ENCODE data around the gene SPOCK3. TPM values are rescaled to one million over a fixed set of nuclear protein-coding genes. Genes with fewer than 3 reads are reported as not detected.

The SPOCK3 gene
- total RNA-seq, 3 donors from 2014 or later, result not detected

GRCh38 chr4:167119392-167119791, 114.9 kb downstream of the SPOCK3 start:
- H3K4me3 Mint-ChIP-seq, result no peak overlapping the region
- ATAC-seq, result no peak
- H3K9me3 Mint-ChIP-seq, result no peaks in the 10 kb centered on the region
- DNase-seq, result no peak
- no peaks in the 10 kb centered on the region for H3K36me3 Mint-ChIP-seq (ENCODE audit: insufficient read depth)
- H3K27me3 Mint-ChIP-seq (ENCODE audit: low read depth), result no peaks in the 10 kb centered on the region
- no peaks in the 10 kb centered on the region for H3K4me1 Mint-ChIP-seq (ENCODE audit: low read depth)

GRCh38 chr4:167117273-167117672, 117.0 kb downstream of the SPOCK3 start:
- DNase-seq, result no peak
- no peak overlapping the region for H3K4me3 Mint-ChIP-seq
- no peaks in the 10 kb centered on the region for H3K36me3 Mint-ChIP-seq (ENCODE audit: insufficient read depth)
- no peaks in the 10 kb centered on the region for H3K27me3 Mint-ChIP-seq (ENCODE audit: low read depth)
- no peak for ATAC-seq
- H3K4me1 Mint-ChIP-seq (ENCODE audit: low read depth), result no peaks in the 10 kb centered on the region
- no peaks in the 10 kb centered on the region for H3K9me3 Mint-ChIP-seq

GRCh38 chr4:167114416-167114971, 119.8 kb downstream of the SPOCK3 start:
- DNase-seq, result no peak
- H3K4me3 Mint-ChIP-seq, result no peak overlapping the region
- no peaks in the 10 kb centered on the region for H3K4me1 Mint-ChIP-seq (ENCODE audit: low read depth)
- ATAC-seq, result no peak
- H3K9me3 Mint-ChIP-seq, result no peaks in the 10 kb centered on the region
- no peaks in the 10 kb centered on the region for H3K27me3 Mint-ChIP-seq (ENCODE audit: low read depth)
- H3K36me3 Mint-ChIP-seq (ENCODE audit: insufficient read depth), result no peaks in the 10 kb centered on the region

- Mint-ChIP-seq H3K4me1 (ENCODE audit: low read depth) (no peaks in the 10 kb centered on the region), H3K4me3 (no peak overlapping the region), H3K36me3 (ENCODE audit: insufficient read depth) (no peaks in the 10 kb centered on the region), H3K27me3 (ENCODE audit: low read depth) (no peaks in the 10 kb centered on the region), H3K9me3 (peaks cover 6% of the 10 kb centered on the region)
- DNase-seq (no peak), ATAC-seq (no peak)
Observed at GRCh38 chr4:167111622-167112021, 122.7 kb downstream of the SPOCK3 start.

GRCh38 chr4:167111092-167111491, 123.2 kb downstream of the SPOCK3 start:
- peaks cover 6% of the 10 kb centered on the region for H3K9me3 Mint-ChIP-seq
- no peaks in the 10 kb centered on the region for H3K4me1 Mint-ChIP-seq (ENCODE audit: low read depth)
- ATAC-seq (no peak), DNase-seq (no peak)
- H3K36me3 Mint-ChIP-seq (ENCODE audit: insufficient read depth), result no peaks in the 10 kb centered on the region
- H3K27me3 Mint-ChIP-seq (ENCODE audit: low read depth), result no peaks in the 10 kb centered on the region
- H3K4me3 Mint-ChIP-seq, result no peak overlapping the region

- no peaks in the 10 kb centered on the region for H3K4me1 Mint-ChIP-seq (ENCODE audit: low read depth)
- H3K27me3 Mint-ChIP-seq (ENCODE audit: low read depth), result no peaks in the 10 kb centered on the region
- H3K36me3 Mint-ChIP-seq (ENCODE audit: insufficient read depth), result no peaks in the 10 kb centered on the region
- no peak overlapping the region for H3K4me3 Mint-ChIP-seq
- no peak for ATAC-seq
- DNase-seq, result no peak
- peaks cover 10% of the 10 kb centered on the region for H3K9me3 Mint-ChIP-seq
Observed at GRCh38 chr4:167109859-167110258, 124.4 kb downstream of the SPOCK3 start.

GRCh38 chr4:167105857-167106256, 128.4 kb downstream of the SPOCK3 start:
- DNase-seq (no peak), ATAC-seq (no peak)
- peaks cover 20% of the 10 kb centered on the region for H3K9me3 Mint-ChIP-seq
- H3K27me3 Mint-ChIP-seq (ENCODE audit: low read depth), result no peaks in the 10 kb centered on the region
- H3K36me3 Mint-ChIP-seq (ENCODE audit: insufficient read depth), result no peaks in the 10 kb centered on the region
- H3K4me3 Mint-ChIP-seq, result no peak overlapping the region
- no peaks in the 10 kb centered on the region for H3K4me1 Mint-ChIP-seq (ENCODE audit: low read depth)

GRCh38 chr4:167102475-167102874, 131.8 kb downstream of the SPOCK3 start:
- no peak overlapping the region for H3K4me3 Mint-ChIP-seq
- peaks cover 14% of the 10 kb centered on the region for H3K9me3 Mint-ChIP-seq
- no peaks in the 10 kb centered on the region for H3K36me3 Mint-ChIP-seq (ENCODE audit: insufficient read depth)
- H3K4me1 Mint-ChIP-seq (ENCODE audit: low read depth), result no peaks in the 10 kb centered on the region
- no peak for ATAC-seq
- H3K27me3 Mint-ChIP-seq (ENCODE audit: low read depth), result no peaks in the 10 kb centered on the region
- no peak for DNase-seq

GRCh38 chr4:167101035-167101434, 133.3 kb downstream of the SPOCK3 start:
- ATAC-seq, result no peak
- H3K4me1 Mint-ChIP-seq (ENCODE audit: low read depth), result no peaks in the 10 kb centered on the region
- H3K27me3 Mint-ChIP-seq (ENCODE audit: low read depth), result no peaks in the 10 kb centered on the region
- DNase-seq, result no peak
- H3K9me3 Mint-ChIP-seq, result peaks cover 14% of the 10 kb centered on the region
- H3K36me3 Mint-ChIP-seq (ENCODE audit: insufficient read depth), result no peaks in the 10 kb centered on the region
- no peak overlapping the region for H3K4me3 Mint-ChIP-seq

GRCh38 chr4:167100120-167100519, 134.2 kb downstream of the SPOCK3 start:
- no peaks in the 10 kb centered on the region for H3K4me1 Mint-ChIP-seq (ENCODE audit: low read depth)
- H3K9me3 Mint-ChIP-seq, result peaks cover 10% of the 10 kb centered on the region
- H3K36me3 Mint-ChIP-seq (ENCODE audit: insufficient read depth), result no peaks in the 10 kb centered on the region
- no peak for ATAC-seq
- no peaks in the 10 kb centered on the region for H3K27me3 Mint-ChIP-seq (ENCODE audit: low read depth)
- DNase-seq, result no peak
- H3K4me3 Mint-ChIP-seq, result no peak overlapping the region

- H3K27me3 Mint-ChIP-seq (ENCODE audit: low read depth), result no peaks in the 10 kb centered on the region
- no peaks in the 10 kb centered on the region for H3K4me1 Mint-ChIP-seq (ENCODE audit: low read depth)
- no peaks in the 10 kb centered on the region for H3K9me3 Mint-ChIP-seq
- ATAC-seq (no peak), DNase-seq (no peak)
- no peaks in the 10 kb centered on the region for H3K36me3 Mint-ChIP-seq (ENCODE audit: insufficient read depth)
- H3K4me3 Mint-ChIP-seq, result no peak overlapping the region
Observed at GRCh38 chr4:167088115-167088514, 146.2 kb downstream of the SPOCK3 start.

GRCh38 chr4:167084321-167084720, 150.0 kb downstream of the SPOCK3 start:
- Mint-ChIP-seq H3K36me3 (ENCODE audit: insufficient read depth) (no peaks in the 10 kb centered on the region), H3K4me3 (no peak overlapping the region), H3K27me3 (ENCODE audit: low read depth) (no peaks in the 10 kb centered on the region), H3K4me1 (ENCODE audit: low read depth) (no peaks in the 10 kb centered on the region), H3K9me3 (peaks cover 4% of the 10 kb centered on the region)
- DNase-seq (no peak), ATAC-seq (no peak)

GRCh38 chr4:167079762-167080161, 154.5 kb downstream of the SPOCK3 start:
- Mint-ChIP-seq H3K9me3 (peaks cover 4% of the 10 kb centered on the region), H3K4me3 (no peak overlapping the region), H3K27me3 (ENCODE audit: low read depth) (no peaks in the 10 kb centered on the region), H3K4me1 (ENCODE audit: low read depth) (no peaks in the 10 kb centered on the region), H3K36me3 (ENCODE audit: insufficient read depth) (no peaks in the 10 kb centered on the region)
- no peak for DNase-seq
- ATAC-seq, result no peak

GRCh38 chr4:167052631-167053091, 181.6 kb downstream of the SPOCK3 start:
- H3K9me3 Mint-ChIP-seq, result peaks cover 4% of the 10 kb centered on the region
- H3K4me1 Mint-ChIP-seq (ENCODE audit: low read depth), result no peaks in the 10 kb centered on the region
- no peak for DNase-seq
- H3K4me3 Mint-ChIP-seq, result no peak overlapping the region
- H3K27me3 Mint-ChIP-seq (ENCODE audit: low read depth), result no peaks in the 10 kb centered on the region
- H3K36me3 Mint-ChIP-seq (ENCODE audit: insufficient read depth), result no peaks in the 10 kb centered on the region
- ATAC-seq, result no peak

- no peaks in the 10 kb centered on the region for H3K4me1 Mint-ChIP-seq (ENCODE audit: low read depth)
- no peaks in the 10 kb centered on the region for H3K27me3 Mint-ChIP-seq (ENCODE audit: low read depth)
- H3K36me3 Mint-ChIP-seq (ENCODE audit: insufficient read depth), result no peaks in the 10 kb centered on the region
- no peaks in the 10 kb centered on the region for H3K9me3 Mint-ChIP-seq
- ATAC-seq (no peak), DNase-seq (no peak)
- H3K4me3 Mint-ChIP-seq, result no peak overlapping the region
Observed at GRCh38 chr4:167049257-167049656, 185.0 kb downstream of the SPOCK3 start.

GRCh38 chr4:167041524-167041923, 192.8 kb downstream of the SPOCK3 start:
- no peak for DNase-seq
- ATAC-seq, result no peak
- Mint-ChIP-seq H3K36me3 (ENCODE audit: insufficient read depth) (no peaks in the 10 kb centered on the region), H3K4me1 (ENCODE audit: low read depth) (no peaks in the 10 kb centered on the region), H3K9me3 (no peaks in the 10 kb centered on the region), H3K27me3 (ENCODE audit: low read depth) (no peaks in the 10 kb centered on the region), H3K4me3 (no peak overlapping the region)

All from activated T-cell treated with anti-CD3 and anti-CD28 coated beads, Interleukin-2, amount 50 U/mL, for 4 hours (primary cell).